Endodermal cell (in vitro differentiated cells): ENCODE results near the gene SLC26A11. TPM values are rescaled to one million over a fixed set of nuclear protein-coding genes. Genes with fewer than 3 reads are reported as not detected.
"Not testable (repeated sequence)": the region's sequence is repeated elsewhere in the genome, so short reads cannot be mapped to it uniquely, and the experiment has no call there.

ENCODE experiments used
- DNase-seq: peaks from one replicate; pipeline ENCODE4 v3.0.0-alpha.2; 2017
- H3K27ac ChIP-seq: 2 replicates; pipeline ENCODE4 v1.5.1; 2013; ENCODE audit warnings: mild to moderate bottlenecking, low read depth, low read length, moderate library complexity
- H3K27me3 ChIP-seq: 2 replicates; pipeline ENCODE4 v1.6.1; 2013; ENCODE audit warnings: mild to moderate bottlenecking, low read length, moderate library complexity; ENCODE audit not compliant: insufficient read depth, control insufficient read depth, poor library complexity, severe bottlenecking
- H3K36me3 ChIP-seq: 2 replicates; pipeline ENCODE4 v1.7.0; 2013; ENCODE audit warnings: mild to moderate bottlenecking, low read length, moderate library complexity; ENCODE audit not compliant: control insufficient read depth, insufficient read depth
- H3K4me1 ChIP-seq: one replicate; pipeline ENCODE4 v1.7.0; 2013; ENCODE audit warnings: low read length; ENCODE audit not compliant: control insufficient read depth, insufficient read depth
- H3K4me3 ChIP-seq: 2 replicates; pipeline ENCODE4 v1.5.1; 2013; ENCODE audit warnings: mild to moderate bottlenecking, low read length, moderate library complexity
- H3K9ac ChIP-seq: 2 replicates; pipeline ENCODE4 v1.6.1; 2013; ENCODE audit warnings: mild to moderate bottlenecking, low read length, moderate library complexity; ENCODE audit not compliant: poor library complexity, severe bottlenecking; ENCODE audit errors: extremely low read depth
- H3K9me3 ChIP-seq: 2 replicates; pipeline ENCODE4 v1.6.1; 2013; ENCODE audit warnings: mild to moderate bottlenecking, low read length, moderate library complexity; ENCODE audit not compliant: control insufficient read depth
- H3K27ac Mint-ChIP-seq: 2 replicates; pipeline ENCODE4 v1.8.0; 2020; ENCODE audit warnings: mixed read lengths
- H3K27me3 Mint-ChIP-seq: 2 replicates; pipeline ENCODE4 v1.8.0; 2021; ENCODE audit warnings: mild to moderate bottlenecking, mixed read lengths; ENCODE audit not compliant: insufficient read depth
- H3K36me3 Mint-ChIP-seq: 2 replicates; pipeline ENCODE4 v1.8.0; 2020; ENCODE audit warnings: low read depth, mixed read lengths
- H3K4me1 Mint-ChIP-seq: 2 replicates; pipeline ENCODE4 v1.8.0; 2020; ENCODE audit warnings: mixed read lengths
- H3K4me3 Mint-ChIP-seq: 2 replicates; pipeline ENCODE4 v1.8.0; 2020; ENCODE audit warnings: mild to moderate bottlenecking, moderate library complexity, mixed read lengths
- H3K9me3 Mint-ChIP-seq: 2 replicates; pipeline ENCODE4 v1.8.0; 2020; ENCODE audit warnings: mild to moderate bottlenecking, mixed read lengths
- WGBS, 2 experiments: methylation state at CpG; one replicate each; pipeline versions ENCODE4 v1.1.5 to v1.1.7; 2013; ENCODE audit warnings: missing lambda C conversion rate in 2 of 2, mixed read lengths in 1 of 2; ENCODE audit not compliant: insufficient coverage in 1 of 2, insufficient read length in 1 of 2; 5-methylcytosine and 5-hydroxymethylcytosine counted together
- total RNA-seq, 2 donors: library from RNA; stranded (reverse); fragmentation: NEBNext Ultra II Directional in 1 of 2; extraction: Animal tissue kit (Norgen Biotek cat#: 25700) in 1 of 2; gene quantifications; 2 replicates in 1 of 2; 3 replicates in 1 of 2; pipeline ENCODE4 v1.2.1, GENCODE V29; 2021
- TF ChIP-seq, protein P1 (sequence below): fragments of 200-600 bp; sonication (generic); conservative IDR thresholded peaks from 2 replicates; pipeline ENCODE4 v1.5.0; 2021; ENCODE audit warnings: antibody characterized with exemption, mild to moderate bottlenecking

The SLC26A11 gene
- total RNA-seq, 2 donors from 2014 or later, result 43.7 to 48.2 TPM

DNA sequence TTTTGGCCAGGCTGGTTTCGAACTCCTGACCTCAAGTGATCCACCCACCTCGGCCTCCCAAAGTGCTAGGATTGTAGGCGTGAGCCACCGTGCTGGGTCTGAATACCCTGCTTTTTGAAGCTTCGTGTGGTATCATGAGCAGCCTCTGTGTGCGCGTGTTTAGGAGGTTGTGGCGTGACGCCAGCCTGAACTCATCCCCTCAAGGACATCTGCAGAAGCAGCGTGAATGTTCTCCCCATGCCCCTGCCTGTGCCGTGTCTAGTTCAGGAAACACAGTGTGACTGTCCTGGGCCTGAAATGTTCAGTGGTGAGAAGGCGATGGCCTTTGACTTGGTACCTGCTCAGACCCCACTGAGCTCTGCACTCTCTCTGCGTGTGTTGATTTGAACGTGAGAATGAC, 76.0 kb downstream of the SLC26A11 start:
- Histone ChIP-seq H3K27ac (no peak overlapping the region), H3K27me3 (no peaks in the 10 kb centered on the region), H3K9ac (no peak overlapping the region), H3K36me3 (peaks cover 73% of the 10 kb centered on the region), H3K4me1 (no peaks in the 10 kb centered on the region), H3K9me3 (peaks cover 23% of the 10 kb centered on the region), H3K4me3 (no peak overlapping the region)
- TF ChIP-seq, protein P1, sequence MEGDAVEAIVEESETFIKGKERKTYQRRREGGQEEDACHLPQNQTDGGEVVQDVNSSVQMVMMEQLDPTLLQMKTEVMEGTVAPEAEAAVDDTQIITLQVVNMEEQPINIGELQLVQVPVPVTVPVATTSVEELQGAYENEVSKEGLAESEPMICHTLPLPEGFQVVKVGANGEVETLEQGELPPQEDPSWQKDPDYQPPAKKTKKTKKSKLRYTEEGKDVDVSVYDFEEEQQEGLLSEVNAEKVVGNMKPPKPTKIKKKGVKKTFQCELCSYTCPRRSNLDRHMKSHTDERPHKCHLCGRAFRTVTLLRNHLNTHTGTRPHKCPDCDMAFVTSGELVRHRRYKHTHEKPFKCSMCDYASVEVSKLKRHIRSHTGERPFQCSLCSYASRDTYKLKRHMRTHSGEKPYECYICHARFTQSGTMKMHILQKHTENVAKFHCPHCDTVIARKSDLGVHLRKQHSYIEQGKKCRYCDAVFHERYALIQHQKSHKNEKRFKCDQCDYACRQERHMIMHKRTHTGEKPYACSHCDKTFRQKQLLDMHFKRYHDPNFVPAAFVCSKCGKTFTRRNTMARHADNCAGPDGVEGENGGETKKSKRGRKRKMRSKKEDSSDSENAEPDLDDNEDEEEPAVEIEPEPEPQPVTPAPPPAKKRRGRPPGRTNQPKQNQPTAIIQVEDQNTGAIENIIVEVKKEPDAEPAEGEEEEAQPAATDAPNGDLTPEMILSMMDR, result no peak
- WGBS, 2 experiments, result 96% methylated on average over 14 of the region's 14 CpGs
- H3K4me1 Mint-ChIP-seq, result no peaks in the 10 kb centered on the region
- H3K27me3 Mint-ChIP-seq, result no peaks in the 10 kb centered on the region
- peaks cover 18% of the 10 kb centered on the region for H3K9me3 Mint-ChIP-seq
- H3K4me3 Mint-ChIP-seq, result no peak overlapping the region
- no peak overlapping the region for H3K27ac Mint-ChIP-seq
- DNase-seq, result no peak
- H3K36me3 Mint-ChIP-seq, result peaks cover 81% of the 10 kb centered on the region

DNA sequence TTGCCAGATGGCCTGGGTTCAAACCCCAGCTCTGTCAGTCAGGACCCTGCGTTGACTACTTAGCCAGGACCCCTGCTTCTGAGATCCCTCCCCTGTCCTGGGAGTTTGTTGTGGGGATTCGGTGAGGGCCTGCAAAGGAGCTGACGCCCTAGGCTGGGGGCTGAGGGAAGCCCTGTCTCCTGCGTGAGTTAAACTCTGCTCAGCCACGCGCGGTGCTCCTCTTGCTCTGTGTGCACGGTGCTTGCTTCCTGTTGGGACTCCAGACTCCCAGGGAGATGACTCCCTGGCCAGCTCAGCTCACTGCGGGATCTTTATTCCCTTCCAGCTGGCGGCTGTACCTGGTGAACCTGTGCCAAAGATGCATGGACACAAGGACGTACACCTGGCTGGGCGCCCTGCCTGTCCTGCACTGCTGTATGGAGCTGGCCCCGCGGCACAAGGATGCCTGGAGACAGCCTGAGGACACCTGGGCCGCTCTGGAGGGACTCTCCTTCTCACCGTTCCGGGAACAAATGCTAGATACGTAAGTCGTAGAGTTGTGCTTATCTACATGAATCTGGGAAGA, 77.9 kb downstream of the SLC26A11 start:
- Mint-ChIP-seq H3K4me1 (no peaks in the 10 kb centered on the region), H3K4me3 (no peak overlapping the region), H3K9me3 (peaks cover 31% of the 10 kb centered on the region), H3K36me3 (peaks cover 82% of the 10 kb centered on the region), H3K27ac (no peak overlapping the region), H3K27me3 (no peaks in the 10 kb centered on the region)
- Histone ChIP-seq H3K9me3 (peaks cover 41% of the 10 kb centered on the region), H3K36me3 (peaks cover 83% of the 10 kb centered on the region), H3K9ac (no peak overlapping the region), H3K27me3 (no peaks in the 10 kb centered on the region), H3K4me1 (no peaks in the 10 kb centered on the region), H3K4me3 (no peak overlapping the region), H3K27ac (no peak overlapping the region)
- 96 to 99% methylated on average over 18 to 19 of the region's 19 CpGs for WGBS, 2 experiments
- no peak for DNase-seq
- TF ChIP-seq, protein P1, result no peak

DNA sequence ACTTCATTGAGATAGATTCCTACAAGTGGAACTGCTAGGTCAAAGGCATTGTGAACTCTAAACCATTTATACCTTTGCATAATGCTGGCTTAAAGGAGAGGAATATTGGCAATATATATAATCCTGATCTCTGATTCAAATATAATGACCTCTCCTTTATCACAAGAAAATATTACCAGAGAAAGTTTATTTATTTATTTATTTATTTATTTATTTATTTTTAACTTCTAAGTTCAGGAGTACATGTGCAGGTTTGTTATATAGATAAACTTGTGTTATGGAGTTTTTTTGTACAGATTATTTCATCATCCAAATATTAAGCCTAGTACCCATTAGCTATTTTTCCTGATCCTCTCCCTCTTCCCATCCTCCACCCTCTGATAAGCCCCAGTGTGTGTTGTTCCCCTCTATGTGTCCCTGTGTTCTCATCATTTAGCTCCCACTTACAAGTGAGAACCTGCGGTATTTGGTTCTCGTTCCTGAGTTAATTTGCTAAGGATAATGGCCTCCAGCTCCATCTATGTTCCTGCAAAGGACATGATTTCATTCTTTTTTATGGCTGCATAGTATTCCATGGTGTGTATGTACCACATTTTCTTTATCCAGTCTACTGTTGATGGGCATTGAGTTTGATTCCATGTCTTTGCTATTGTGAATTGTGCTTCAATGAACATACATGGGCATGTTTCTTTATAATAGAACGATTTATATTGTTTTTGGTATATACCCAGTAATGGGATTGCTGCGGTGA, 79.3 kb downstream of the SLC26A11 start:
- Histone ChIP-seq H3K9me3 (peaks cover 56% of the 10 kb centered on the region), H3K36me3 (peaks cover 92% of the 10 kb centered on the region)
- not testable (repeated sequence) for H3K27ac ChIP-seq, H3K27ac Mint-ChIP-seq, H3K27me3 Mint-ChIP-seq, H3K4me1 Mint-ChIP-seq, H3K4me3 ChIP-seq, H3K4me3 Mint-ChIP-seq, H3K4me1 ChIP-seq, DNase-seq, H3K9ac ChIP-seq, H3K27me3 ChIP-seq
- WGBS, 2 experiments, result 94 to 98% methylated on average over 4 of the region's 4 CpGs
- H3K9me3 Mint-ChIP-seq, result peaks cover 45% of the 10 kb centered on the region
- peaks cover 87% of the 10 kb centered on the region for H3K36me3 Mint-ChIP-seq

DNA sequence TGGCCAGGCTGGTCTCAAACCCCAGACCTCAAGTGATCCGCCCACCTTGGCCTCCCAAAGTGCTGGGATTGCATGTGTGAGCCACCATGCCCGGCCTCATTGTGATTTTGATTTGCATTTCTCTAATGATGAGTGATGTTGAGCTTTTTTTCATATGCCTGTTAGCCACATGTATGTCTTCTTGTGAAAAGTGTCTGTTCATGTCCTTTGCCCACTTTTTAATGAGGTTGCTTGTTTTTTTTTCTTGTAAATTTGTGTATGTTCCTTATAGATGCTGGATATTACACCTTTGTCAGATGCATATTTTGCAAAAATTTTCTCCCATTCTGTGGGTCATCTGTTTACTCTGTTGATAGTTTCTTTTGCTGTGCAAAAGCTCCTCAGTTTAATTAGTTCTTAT, 80.5 kb downstream of the SLC26A11 start:
- Histone ChIP-seq H3K36me3 (peaks cover 92% of the 10 kb centered on the region), H3K9me3 (peaks cover 68% of the 10 kb centered on the region)
- H3K4me1 ChIP-seq, H3K4me3 Mint-ChIP-seq, H3K9ac ChIP-seq, DNase-seq, H3K27me3 ChIP-seq, H3K4me3 ChIP-seq, H3K4me1 Mint-ChIP-seq, H3K27ac ChIP-seq, H3K27me3 Mint-ChIP-seq, H3K27ac Mint-ChIP-seq: not testable (repeated sequence)
- Mint-ChIP-seq H3K9me3 (peaks cover 57% of the 10 kb centered on the region), H3K36me3 (peaks cover 88% of the 10 kb centered on the region)
- WGBS, 2 experiments, result 89 to 96% methylated on average over 1 to 2 of the region's 2 CpGs

Other genes starting within 250 kb of the SLC26A11 start
- gene TBC1D16, start 184.6 kb upstream of the SLC26A11 start, total RNA-seq, result 100 to 1,000 TPM in 1 of 2 donors, 10 to 100 TPM in 1; 88.2 to 116 TPM
- 10 to 100 TPM; 21.7 to 38.9 TPM for gene CCDC40, start 183.8 kb upstream of the SLC26A11 start, total RNA-seq
- gene GAA, start 118.8 kb upstream of the SLC26A11 start, total RNA-seq, result 10 to 100 TPM; 46.4 to 72.3 TPM
- 100 to 1,000 TPM; 107 to 110 TPM for gene EIF4A3, start 73.3 kb upstream of the SLC26A11 start, total RNA-seq
- gene CARD14, start 50.4 kb upstream of the SLC26A11 start, total RNA-seq, result under 1 TPM in 1 of 2 donors, not detected in 1; 0.31 TPM
- 10 to 100 TPM; 40.4 to 42.5 TPM for gene SGSH, start 94 bp upstream of the SLC26A11 start, total RNA-seq
- 100 to 1,000 TPM in 1 of 2 donors, 10 to 100 TPM in 1; 98.8 to 136 TPM for gene RNF213, start 40.4 kb downstream of the SLC26A11 start, total RNA-seq
- 10 to 100 TPM; 38.8 to 47.1 TPM for gene ENDOV, start 194.7 kb downstream of the SLC26A11 start, total RNA-seq